ENCODE measurements around the gene KCNT1. TPM values are rescaled to one million over a fixed set of nuclear protein-coding genes. Genes with fewer than 3 reads are reported as not detected.

Gene KCNT1
- total and polyA plus RNA-seq, 3 donors from 2014 or later = 1.8 to 7.3 (median 5.3) TPM

DNA sequence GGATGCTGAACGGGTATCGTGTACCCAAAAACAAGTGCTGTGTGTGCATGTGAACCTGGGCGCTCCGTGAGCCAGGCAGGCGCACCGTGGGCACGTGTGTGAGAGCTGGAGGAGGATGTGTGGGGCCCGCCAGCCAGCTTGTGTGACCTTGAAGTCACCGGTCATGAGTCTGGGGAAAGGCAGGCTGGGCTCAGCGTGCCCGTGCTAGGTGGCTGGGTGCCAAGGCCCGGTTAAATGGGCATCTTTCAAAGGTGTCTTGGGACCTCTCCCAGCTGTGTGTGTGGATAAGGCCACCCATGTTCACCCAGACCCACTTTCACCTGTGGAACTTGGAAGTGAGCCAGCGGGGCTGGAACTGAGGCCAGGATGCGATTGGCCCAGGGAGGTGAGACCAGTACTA lies 3.4 kb downstream of the KCNT1 start:
- H3K36me3 ChIP-seq (ENCODE audit: low read depth, missing control alignments) = no peaks in the 10 kb centered on the region
- no peak overlapping the region for H3K4me3 ChIP-seq
- no peaks in the 10 kb centered on the region for H3K9me3 ChIP-seq
- H3K27me3 ChIP-seq = no peaks in the 10 kb centered on the region
- intact Hi-C loops (cut with DNase I; ENCODE audit: low total_unique reads) = no loop called here
- DNase-seq = peak; percentile 76
- H3K27ac ChIP-seq = no peak overlapping the region
- peaks cover 26% of the 10 kb centered on the region for H3K4me1 ChIP-seq
- 37 to 65% methylated on average over 13 to 14 of the region's 14 CpGs for WGBS, 2 donors
- no peak for TF ChIP-seq CTCF (IDR thresholded peaks at IDR 0.05)
- TF ChIP-seq POLR2A (IDR thresholded peaks at IDR 0.05) = no peak

DNA sequence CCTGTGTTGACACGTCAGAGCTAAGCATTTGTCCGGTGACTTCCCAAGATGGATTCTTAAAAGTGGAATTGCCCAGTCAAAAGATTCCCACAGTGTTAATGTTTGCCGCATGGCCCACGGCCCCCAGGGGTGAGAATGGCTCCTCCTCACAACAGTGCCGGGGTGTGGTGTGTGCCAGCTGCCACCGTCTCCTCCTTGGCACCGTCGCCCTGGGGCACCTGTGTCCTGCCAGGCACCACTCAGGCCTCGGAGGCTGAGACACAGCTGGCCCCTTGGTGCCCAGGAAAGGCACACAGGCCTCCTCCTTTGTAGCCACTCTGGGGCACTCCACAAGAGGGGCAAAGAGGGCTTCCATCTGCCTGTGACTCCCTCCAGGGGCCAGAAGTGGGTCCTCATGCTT lies 4.3 kb downstream of the KCNT1 start:
- TF ChIP-seq CTCF (IDR thresholded peaks at IDR 0.05) = no peak
- peaks cover 26% of the 10 kb centered on the region for H3K4me1 ChIP-seq
- H3K27ac ChIP-seq = no peak overlapping the region
- DNase-seq = no peak
- intact Hi-C loops (cut with DNase I; ENCODE audit: low total_unique reads) = no loop called here
- H3K27me3 ChIP-seq = no peaks in the 10 kb centered on the region
- H3K36me3 ChIP-seq (ENCODE audit: low read depth, missing control alignments) = no peaks in the 10 kb centered on the region
- no peak overlapping the region for H3K4me3 ChIP-seq
- H3K9me3 ChIP-seq = no peaks in the 10 kb centered on the region
- WGBS, 2 donors = 82 to 87% methylated on average over 4 to 9 of the region's 9 CpGs

DNA sequence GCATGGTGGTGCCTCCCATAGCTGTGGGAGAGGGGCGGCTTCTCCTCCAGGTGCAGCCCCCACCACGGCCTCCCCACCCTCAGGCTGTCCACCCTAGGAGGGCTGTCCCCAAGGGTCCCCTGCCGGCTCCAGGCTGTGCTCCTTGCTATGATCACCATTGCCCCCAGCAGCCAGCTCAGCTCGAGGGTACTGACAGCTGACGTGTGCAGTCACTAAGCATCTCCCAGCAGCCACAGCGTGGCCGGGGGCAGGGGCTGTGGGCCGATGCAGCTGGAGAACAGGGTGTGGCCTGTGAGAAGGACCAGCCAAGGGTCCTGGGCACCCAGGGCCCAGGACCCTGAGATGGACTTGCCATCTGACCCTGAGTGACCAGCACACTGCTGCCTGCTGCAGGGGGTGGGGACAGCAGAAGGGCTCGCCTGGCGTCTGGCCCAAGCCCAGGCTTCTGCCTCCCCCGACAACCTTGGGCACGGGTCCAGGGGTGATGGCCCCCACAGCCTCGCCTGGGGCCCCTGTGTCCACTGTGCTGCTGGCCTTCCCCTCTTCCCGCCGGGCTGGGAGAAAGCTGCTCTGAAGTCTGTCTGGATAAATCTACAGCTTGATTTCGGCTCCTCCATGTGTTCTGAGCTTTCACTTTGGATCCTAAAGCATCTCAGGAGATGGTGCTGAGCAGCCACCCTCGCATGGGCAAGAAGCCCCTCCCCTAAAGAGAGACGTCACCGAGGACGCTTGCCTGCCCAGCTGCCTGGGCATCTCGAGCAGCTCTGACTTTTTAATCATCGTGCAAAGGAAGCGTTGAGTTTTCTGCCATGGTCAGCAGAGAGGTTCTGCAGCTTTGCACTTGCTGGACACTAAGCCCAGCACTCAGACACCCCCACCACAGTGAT lies 5.5 kb downstream of the KCNT1 start:
- DNase-seq = peak; percentile 47
- Histone ChIP-seq H3K36me3 (ENCODE audit: low read depth, missing control alignments) (no peaks in the 10 kb centered on the region), H3K27ac (no peak overlapping the region), H3K4me3 (no peak overlapping the region), H3K4me1 (peaks cover 25% of the 10 kb centered on the region), H3K27me3 (no peaks in the 10 kb centered on the region), H3K9me3 (no peaks in the 10 kb centered on the region)
- no peak for TF ChIP-seq CTCF (IDR thresholded peaks at IDR 0.05)
- TF ChIP-seq POLR2A (IDR thresholded peaks at IDR 0.05) = no peak
- 24 to 39% methylated on average over 17 to 23 of the region's 23 CpGs for WGBS, 2 donors
- intact Hi-C loops (cut with DNase I; ENCODE audit: low total_unique reads) = no loop called here

DNA sequence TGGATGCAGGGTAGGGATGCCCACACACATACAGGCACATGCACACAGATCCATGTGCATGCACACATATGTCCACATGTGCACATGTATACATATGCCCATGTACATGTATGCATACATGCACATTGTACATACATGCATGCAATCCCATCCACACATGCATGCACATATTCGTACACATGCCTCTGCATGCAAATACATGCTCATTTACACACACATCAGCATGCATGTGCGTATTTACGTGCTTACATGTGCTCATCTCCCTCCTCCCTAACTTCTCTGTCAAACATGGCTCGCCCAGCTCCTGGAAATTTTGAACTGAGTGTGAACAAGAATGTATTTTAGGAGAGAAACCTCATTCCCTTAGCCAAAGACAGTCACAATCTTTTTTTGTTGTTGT lies 6.2 kb downstream of the KCNT1 start:
- DNase-seq = no peak
- intact Hi-C loops (cut with DNase I; ENCODE audit: low total_unique reads) = no loop called here
- H3K27ac ChIP-seq = no peak overlapping the region
- H3K27me3 ChIP-seq = no peaks in the 10 kb centered on the region
- TF ChIP-seq POLR2A (IDR thresholded peaks at IDR 0.05) = no peak
- H3K4me1 ChIP-seq = peaks cover 31% of the 10 kb centered on the region
- no peak overlapping the region for H3K4me3 ChIP-seq
- no peaks in the 10 kb centered on the region for H3K36me3 ChIP-seq (ENCODE audit: low read depth, missing control alignments)
- no peaks in the 10 kb centered on the region for H3K9me3 ChIP-seq
- 88 to 91% methylated on average over 4 of the region's 4 CpGs for WGBS, 2 donors

- H3K36me3 ChIP-seq (ENCODE audit: low read depth, missing control alignments) = no peaks in the 10 kb centered on the region
- 90 to 94% methylated on average over 4 to 12 of the region's 12 CpGs for WGBS, 2 donors
- TF ChIP-seq POLR2A (IDR thresholded peaks at IDR 0.05) (no peak), CTCF (IDR thresholded peaks at IDR 0.05) (no peak)
- no peak overlapping the region for H3K4me3 ChIP-seq
- no peak for DNase-seq
- no peaks in the 10 kb centered on the region for H3K27me3 ChIP-seq
- H3K4me1 ChIP-seq = peaks cover 18% of the 10 kb centered on the region
- no peak overlapping the region for H3K27ac ChIP-seq
- no peaks in the 10 kb centered on the region for H3K9me3 ChIP-seq
- intact Hi-C loops (cut with DNase I; ENCODE audit: low total_unique reads) = no loop called here
Measured at GRCh38 chr9:135711391-135711790, 9.4 kb downstream of the KCNT1 start.
